NT2/D1 (cell line): Measurements from ENCODE around the gene MIPEP.
"Not testable (repeated sequence)": the region's sequence is repeated elsewhere in the genome, so short reads cannot be mapped to it uniquely, and the experiment has no call there.

Experiments used
- DNase-seq: peaks from one replicate; pipeline ENCODE4 v3.0.0-alpha.2; 2011; ENCODE audit warnings: low read depth, low spot score
- H3K27me3 ChIP-seq: 2 replicates; pipeline ENCODE4 v1.6.0; 2011; ENCODE audit warnings: mild to moderate bottlenecking; ENCODE audit not compliant: insufficient read length, insufficient read depth
- H3K36me3 ChIP-seq: 2 replicates; pipeline ENCODE4 v1.6.1; 2011; ENCODE audit warnings: mild to moderate bottlenecking, low read length, mixed read lengths; ENCODE audit not compliant: insufficient read depth, insufficient read length
- H3K4me1 ChIP-seq: 2 replicates; pipeline ENCODE4 v1.5.1; 2011; ENCODE audit not compliant: insufficient read depth, insufficient read length
- H3K4me3 ChIP-seq: 2 replicates; pipeline ENCODE4 v1.5.1; 2011; ENCODE audit warnings: low read depth; ENCODE audit not compliant: insufficient read length
- H3K9ac ChIP-seq: 2 replicates; pipeline ENCODE4 v1.6.0; 2011; ENCODE audit warnings: low read depth; ENCODE audit not compliant: insufficient read length
- H3K9me3 ChIP-seq: 2 replicates; pipeline ENCODE4 v1.5.1; 2011; ENCODE audit warnings: mild to moderate bottlenecking, low read length; ENCODE audit not compliant: insufficient read depth
- SUZ12 ChIP-seq: IDR thresholded peaks from 2 replicates; pipeline ENCODE4 v1.6.1; 2011; ENCODE audit not compliant: insufficient read length, insufficient read depth; ENCODE audit errors: extremely low read depth
- YY1 ChIP-seq: IDR thresholded peaks from 2 replicates; pipeline ENCODE4 v1.6.1; 2011; ENCODE audit not compliant: insufficient read length, insufficient read depth
- ZNF274 ChIP-seq: IDR thresholded peaks from 2 replicates; pipeline ENCODE4 v1.6.1; 2011; ENCODE audit warnings: mild to moderate bottlenecking, low read depth, low read length

MIPEP gene

GRCh38 chr13:23749288-23749873 lies 139.8 kb downstream of the MIPEP start:
- no peak overlapping the region for H3K4me3 ChIP-seq
- DNase-seq = no peak
- H3K36me3 ChIP-seq = peaks cover 3% of the 10 kb centered on the region
- no peaks in the 10 kb centered on the region for H3K9me3 ChIP-seq
- peaks cover 2% of the 10 kb centered on the region for H3K4me1 ChIP-seq
- TF ChIP-seq SUZ12 = no peak
- no peak for TF ChIP-seq ZNF274
- TF ChIP-seq YY1 = no peak
- H3K9ac ChIP-seq = no peak overlapping the region
- no peaks in the 10 kb centered on the region for H3K27me3 ChIP-seq

- Histone ChIP-seq H3K4me3 (no peak overlapping the region), H3K27me3 (no peaks in the 10 kb centered on the region), H3K9ac (no peak overlapping the region), H3K9me3 (no peaks in the 10 kb centered on the region), H3K36me3 (peaks cover 3% of the 10 kb centered on the region), H3K4me1 (peaks cover 2% of the 10 kb centered on the region)
- DNase-seq = peak; percentile 51
- TF ChIP-seq YY1 (no peak), ZNF274 (no peak), SUZ12 (no peak)
Observed at GRCh38 chr13:23748109-23748990, 140.8 kb downstream of the MIPEP start.

GRCh38 chr13:23746141-23746540 lies 143.1 kb downstream of the MIPEP start:
- H3K9me3 ChIP-seq, H3K9ac ChIP-seq, H3K36me3 ChIP-seq, H3K4me3 ChIP-seq, DNase-seq, H3K4me1 ChIP-seq, H3K27me3 ChIP-seq: not testable (repeated sequence)

GRCh38 chr13:23744315-23744714 lies 144.9 kb downstream of the MIPEP start:
- Histone ChIP-seq H3K9ac (no peak overlapping the region), H3K4me1 (no peaks in the 10 kb centered on the region), H3K9me3 (no peaks in the 10 kb centered on the region), H3K4me3 (no peak overlapping the region), H3K36me3 (no peaks in the 10 kb centered on the region), H3K27me3 (no peaks in the 10 kb centered on the region)
- no peak for TF ChIP-seq YY1
- no peak for TF ChIP-seq SUZ12
- TF ChIP-seq ZNF274 = no peak
- DNase-seq = no peak

- Histone ChIP-seq H3K9me3 (no peaks in the 10 kb centered on the region), H3K27me3 (no peaks in the 10 kb centered on the region), H3K4me3 (no peak overlapping the region), H3K36me3 (no peaks in the 10 kb centered on the region), H3K9ac (no peak overlapping the region), H3K4me1 (no peaks in the 10 kb centered on the region)
- TF ChIP-seq ZNF274 (no peak), SUZ12 (no peak), YY1 (no peak)
- DNase-seq = no peak
Observed at GRCh38 chr13:23743278-23744076, 145.7 kb downstream of the MIPEP start.

- H3K36me3 ChIP-seq = no peaks in the 10 kb centered on the region
- TF ChIP-seq ZNF274 (no peak), YY1 (no peak), SUZ12 (no peak)
- no peak overlapping the region for H3K4me3 ChIP-seq
- no peak overlapping the region for H3K9ac ChIP-seq
- H3K4me1 ChIP-seq = no peaks in the 10 kb centered on the region
- no peaks in the 10 kb centered on the region for H3K9me3 ChIP-seq
- no peaks in the 10 kb centered on the region for H3K27me3 ChIP-seq
- no peak for DNase-seq
Observed at GRCh38 chr13:23741879-23742510, 147.2 kb downstream of the MIPEP start.
